ENCODE data around the gene FLNC. TPM values are rescaled to one million over a fixed set of nuclear protein-coding genes. Genes with fewer than 3 reads are reported as not detected.

Gene FLNC
- total and polyA plus RNA-seq, 2 of the 13 experiments (the other 11 are each of a cell fraction or from before 2014, with no cell fraction given), result 0.02 TPM; not detected in 1

GRCh38 chr7:128869138-128869943 is 39.1 kb downstream of the FLNC start (continued):
- no peak for TF ChIP-seq ZNF75D (CRISPR knock-in tag; IDR thresholded peaks at IDR 0.05; ENCODE audit: borderline replicate concordance)
- no peak for TF ChIP-seq ZSCAN25 (CRISPR knock-in tag; IDR thresholded peaks at IDR 0.05)
- peak; percentile 53 for TF ChIP-seq IKZF4 (CRISPR knock-in tag; IDR thresholded peaks at IDR 0.05; ENCODE audit: borderline replicate concordance, low read depth, not compliant biosample characterization)
- TF ChIP-seq JUND (CRISPR knock-in tag; IDR thresholded peaks at IDR 0.05), result no peak
- no peak for TF ChIP-seq FLYWCH1 (CRISPR knock-in tag; IDR thresholded peaks at IDR 0.05)
- no peak for TF ChIP-seq ZNF124 (CRISPR knock-in tag; IDR thresholded peaks at IDR 0.05)
- no peak for TF ChIP-seq MAFF (IDR thresholded peaks at IDR 0.05; ENCODE audit: low read depth, low read length)
- TF ChIP-seq ZNF749 (CRISPR knock-in tag; IDR thresholded peaks at IDR 0.05; ENCODE audit: borderline replicate concordance), result no peak
- no peak for TF ChIP-seq POLR2A (IDR thresholded peaks at IDR 0.05; ENCODE audit: insufficient read depth in 1 of 2, low read depth in 2 of 2, low read length in 2 of 2)
- TF ChIP-seq TBL1XR1 (IDR thresholded peaks at IDR 0.05; ENCODE audit: borderline replicate concordance, low read length, partially characterized antibody), result no peak
- TF ChIP-seq SOX6 (IDR thresholded peaks at IDR 0.05), result no peak
- no peak for TF ChIP-seq SOX6 (CRISPR knock-in tag; IDR thresholded peaks at IDR 0.05)
- TF ChIP-seq MBD4 (IDR thresholded peaks at IDR 0.05; ENCODE audit: borderline replicate concordance, low read length), result no peak
- TF ChIP-seq GPN1 (CRISPR knock-in tag; IDR thresholded peaks at IDR 0.05; ENCODE audit: borderline replicate concordance), result no peak
- TF ChIP-seq GMEB2 (CRISPR knock-in tag; IDR thresholded peaks at IDR 0.05; ENCODE audit: low read depth), result no peak
- no peak for TF ChIP-seq GZF1 (CRISPR knock-in tag; IDR thresholded peaks at IDR 0.05)
- TF ChIP-seq HOXA9 (CRISPR knock-in tag; IDR thresholded peaks at IDR 0.05; ENCODE audit: borderline replicate concordance), result 0 out of 2 replicates have a peak, but pooled peaks have one; percentile 37
- no peak for TF ChIP-seq HNF1B (CRISPR knock-in tag; IDR thresholded peaks at IDR 0.05)
- TF ChIP-seq, protein P1, sequence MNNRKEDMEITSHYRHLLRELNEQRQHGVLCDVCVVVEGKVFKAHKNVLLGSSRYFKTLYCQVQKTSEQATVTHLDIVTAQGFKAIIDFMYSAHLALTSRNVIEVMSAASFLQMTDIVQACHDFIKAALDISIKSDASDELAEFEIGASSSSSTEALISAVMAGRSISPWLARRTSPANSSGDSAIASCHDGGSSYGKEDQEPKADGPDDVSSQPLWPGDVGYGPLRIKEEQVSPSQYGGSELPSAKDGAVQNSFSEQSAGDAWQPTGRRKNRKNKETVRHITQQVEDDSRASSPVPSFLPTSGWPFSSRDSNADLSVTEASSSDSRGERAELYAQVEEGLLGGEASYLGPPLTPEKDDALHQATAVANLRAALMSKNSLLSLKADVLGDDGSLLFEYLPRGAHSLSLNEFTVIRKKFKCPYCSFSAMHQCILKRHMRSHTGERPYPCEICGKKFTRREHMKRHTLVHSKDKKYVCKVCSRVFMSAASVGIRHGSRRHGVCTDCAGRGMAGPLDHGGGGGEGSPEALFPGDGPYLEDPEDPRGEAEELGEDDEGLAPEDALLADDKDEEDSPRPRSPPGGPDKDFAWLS (CRISPR knock-in tag; IDR thresholded peaks at IDR 0.05; ENCODE audit: borderline replicate concordance), result no peak
- no peak for TF ChIP-seq SMAD3 (CRISPR knock-in tag; IDR thresholded peaks at IDR 0.05)
- TF ChIP-seq AHR (CRISPR knock-in tag; IDR thresholded peaks at IDR 0.05), result no peak
